ENCODE results near the gene CYSLTR1.

CYSLTR1 gene, protein sequence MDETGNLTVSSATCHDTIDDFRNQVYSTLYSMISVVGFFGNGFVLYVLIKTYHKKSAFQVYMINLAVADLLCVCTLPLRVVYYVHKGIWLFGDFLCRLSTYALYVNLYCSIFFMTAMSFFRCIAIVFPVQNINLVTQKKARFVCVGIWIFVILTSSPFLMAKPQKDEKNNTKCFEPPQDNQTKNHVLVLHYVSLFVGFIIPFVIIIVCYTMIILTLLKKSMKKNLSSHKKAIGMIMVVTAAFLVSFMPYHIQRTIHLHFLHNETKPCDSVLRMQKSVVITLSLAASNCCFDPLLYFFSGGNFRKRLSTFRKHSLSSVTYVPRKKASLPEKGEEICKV

DNA sequence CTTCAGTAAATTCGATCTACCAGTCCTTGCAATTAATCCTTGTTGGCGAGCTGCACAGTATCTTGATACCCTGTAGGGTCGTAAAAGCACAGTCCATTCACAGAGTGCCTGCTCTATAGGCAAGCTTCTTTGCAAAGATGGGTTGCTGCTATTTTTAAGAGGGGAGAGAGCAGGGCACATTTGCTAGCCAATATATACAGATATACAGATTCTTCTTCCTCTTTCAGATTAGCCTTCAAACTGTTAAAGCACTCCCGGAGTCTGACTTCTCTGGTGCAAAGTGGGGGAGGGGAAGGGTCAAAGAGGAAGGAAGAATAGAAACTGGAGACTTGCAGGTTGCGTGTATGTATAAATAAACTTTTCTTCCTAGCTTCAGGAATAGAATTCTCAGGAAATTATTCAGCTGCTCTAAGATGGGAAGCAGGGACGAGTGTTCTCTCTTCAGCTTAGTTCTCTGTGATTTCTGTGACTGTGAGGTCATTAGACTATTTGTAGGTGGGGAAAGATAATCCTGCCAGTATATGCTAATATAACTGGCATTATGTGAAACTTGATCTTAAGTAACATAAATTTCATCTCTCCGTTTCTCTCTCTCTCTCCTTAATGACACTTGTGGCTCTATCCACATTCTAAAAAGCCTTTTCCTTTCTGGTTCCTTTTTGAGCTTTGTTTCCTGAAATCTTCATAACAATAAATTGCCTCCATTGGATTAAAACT is at the start of gene CYSLTR1:
Gene CYSLTR1 (minus strand): TSS at position 242 of the 717 bp plus-strand sequence. CDS start 53,865 bp downstream, outside the sequence.
- H3K27ac ChIP-seq: peak within 1 kb of the TSS; percentile 38
- TF ChIP-seq, protein P1, sequence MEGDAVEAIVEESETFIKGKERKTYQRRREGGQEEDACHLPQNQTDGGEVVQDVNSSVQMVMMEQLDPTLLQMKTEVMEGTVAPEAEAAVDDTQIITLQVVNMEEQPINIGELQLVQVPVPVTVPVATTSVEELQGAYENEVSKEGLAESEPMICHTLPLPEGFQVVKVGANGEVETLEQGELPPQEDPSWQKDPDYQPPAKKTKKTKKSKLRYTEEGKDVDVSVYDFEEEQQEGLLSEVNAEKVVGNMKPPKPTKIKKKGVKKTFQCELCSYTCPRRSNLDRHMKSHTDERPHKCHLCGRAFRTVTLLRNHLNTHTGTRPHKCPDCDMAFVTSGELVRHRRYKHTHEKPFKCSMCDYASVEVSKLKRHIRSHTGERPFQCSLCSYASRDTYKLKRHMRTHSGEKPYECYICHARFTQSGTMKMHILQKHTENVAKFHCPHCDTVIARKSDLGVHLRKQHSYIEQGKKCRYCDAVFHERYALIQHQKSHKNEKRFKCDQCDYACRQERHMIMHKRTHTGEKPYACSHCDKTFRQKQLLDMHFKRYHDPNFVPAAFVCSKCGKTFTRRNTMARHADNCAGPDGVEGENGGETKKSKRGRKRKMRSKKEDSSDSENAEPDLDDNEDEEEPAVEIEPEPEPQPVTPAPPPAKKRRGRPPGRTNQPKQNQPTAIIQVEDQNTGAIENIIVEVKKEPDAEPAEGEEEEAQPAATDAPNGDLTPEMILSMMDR (conservative IDR thresholded peaks at IDR 0.05): no peak

DNA sequence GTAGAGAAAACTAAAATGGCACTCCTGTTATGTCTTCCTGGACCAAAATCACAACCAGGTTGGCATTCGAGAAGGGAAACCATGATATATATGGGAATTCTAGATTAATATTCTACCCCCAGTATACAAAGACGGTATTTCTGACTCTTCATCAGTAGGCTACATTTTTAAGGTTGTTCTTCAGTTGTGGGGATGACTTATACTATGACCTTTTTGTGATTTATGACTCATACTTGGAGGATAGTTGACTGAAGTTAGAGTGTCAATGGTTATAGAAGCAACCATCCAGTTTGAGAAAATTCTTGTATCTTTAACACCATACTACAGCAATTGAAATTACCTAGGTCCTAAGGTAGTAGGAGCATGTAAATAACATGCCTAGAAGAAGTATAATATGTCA is 49.8 kb upstream of the CYSLTR1 start:
- H3K27ac ChIP-seq: no peak overlapping the region
- TF ChIP-seq, protein P1 (conservative IDR thresholded peaks at IDR 0.05): no peak

DNA sequence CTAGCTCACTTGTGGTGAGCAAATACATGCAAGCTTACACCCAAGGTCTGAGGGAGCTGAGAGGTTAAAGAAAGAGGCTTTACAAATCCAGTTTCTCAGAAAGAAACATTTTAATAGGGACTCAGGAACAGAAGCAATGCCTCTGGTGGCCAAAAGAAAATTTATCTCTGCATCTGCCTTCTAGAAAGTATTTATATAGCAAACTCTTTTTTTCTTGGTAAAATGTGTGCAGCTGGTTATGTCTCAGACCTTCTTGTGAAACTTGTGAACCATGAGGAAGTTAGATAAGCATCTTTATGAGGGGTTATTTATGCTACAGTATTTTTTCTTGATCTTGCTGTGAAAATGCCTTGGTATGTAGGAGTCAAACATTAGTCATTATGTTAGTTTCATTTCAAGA is 48.5 kb upstream of the CYSLTR1 start:
- TF ChIP-seq, protein P1 (conservative IDR thresholded peaks at IDR 0.05): peak; percentile 53
- H3K27ac ChIP-seq: peak overlapping the region; percentile 31; the same call in 1 of the 2 replicates

DNA sequence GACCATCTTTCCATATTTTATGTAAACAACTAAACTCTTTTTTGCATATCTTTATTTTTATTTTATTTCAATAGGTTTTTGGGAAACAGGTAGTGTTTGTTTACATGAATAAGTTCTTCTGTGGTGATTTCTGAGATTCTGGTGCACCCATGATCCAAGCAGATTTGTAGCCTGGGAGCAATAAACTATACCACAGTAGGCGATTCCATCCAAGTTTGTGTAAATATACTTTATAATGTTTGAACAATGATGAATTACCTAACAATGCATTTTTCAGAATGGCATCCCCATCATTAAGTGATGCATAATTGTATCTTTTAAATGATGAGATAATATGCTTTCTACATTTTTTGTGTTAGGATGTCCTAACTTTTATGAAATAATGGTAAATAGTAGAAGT is 39.2 kb upstream of the CYSLTR1 start:
- TF ChIP-seq, protein P1 (conservative IDR thresholded peaks at IDR 0.05): no peak
- no peak overlapping the region for H3K27ac ChIP-seq

DNA sequence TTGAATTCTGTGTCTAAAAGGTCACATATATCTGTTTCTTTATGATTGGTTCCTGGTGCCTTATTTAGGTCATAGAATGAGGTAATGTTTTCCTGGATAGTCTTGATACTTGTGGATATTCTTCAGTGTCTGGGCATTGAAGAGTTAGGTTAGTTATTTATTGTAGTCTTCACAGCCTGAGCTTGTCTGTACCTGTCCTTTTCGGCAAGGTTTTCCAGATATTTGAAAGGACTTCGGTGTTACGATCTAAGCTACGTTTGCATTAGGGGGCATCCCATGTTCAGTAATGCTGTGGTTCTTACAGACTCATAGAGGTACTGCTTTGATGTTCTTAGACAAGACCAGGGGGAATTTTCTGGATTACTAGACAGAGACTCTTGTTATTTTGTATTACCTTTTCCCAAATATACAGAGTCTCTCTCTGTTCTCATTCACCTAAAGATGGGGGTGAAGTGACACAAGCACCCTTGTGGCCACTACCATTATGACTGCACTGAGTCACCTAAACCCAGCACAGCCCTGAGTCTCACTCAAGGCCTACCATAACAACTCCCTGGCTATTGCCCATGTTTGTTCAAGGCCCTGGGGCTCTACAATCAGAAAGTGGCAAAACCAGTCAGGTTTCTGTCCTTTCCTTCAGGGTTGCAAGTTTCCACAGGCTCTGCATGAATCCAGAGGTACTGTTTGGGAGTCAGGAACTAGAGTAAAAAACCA is 30.1 kb upstream of the CYSLTR1 start:
- no peak overlapping the region for H3K27ac ChIP-seq
- TF ChIP-seq, protein P1 (conservative IDR thresholded peaks at IDR 0.05): no peak

DNA sequence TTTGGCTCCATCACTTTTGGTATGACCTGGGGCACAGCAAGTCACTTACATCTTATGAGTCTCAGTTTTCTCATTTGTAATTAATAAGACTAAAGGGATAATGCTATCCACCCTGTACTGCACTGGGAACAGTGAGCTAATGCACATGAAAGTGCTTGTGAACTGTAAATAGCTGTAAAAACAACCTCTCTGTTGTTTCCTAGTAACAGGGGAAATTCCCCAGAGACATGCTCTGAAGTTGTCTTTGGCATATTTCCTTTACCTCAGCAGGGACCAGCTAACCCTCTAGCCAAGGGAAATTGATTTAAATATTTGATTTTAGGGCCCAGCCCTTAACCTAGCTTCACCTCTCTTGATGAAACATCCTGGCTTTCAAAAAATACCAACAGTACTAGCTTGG is 6.1 kb upstream of the CYSLTR1 start:
- TF ChIP-seq, protein P1 (conservative IDR thresholded peaks at IDR 0.05): no peak
- H3K27ac ChIP-seq: peak overlapping the region; percentile 73

DNA sequence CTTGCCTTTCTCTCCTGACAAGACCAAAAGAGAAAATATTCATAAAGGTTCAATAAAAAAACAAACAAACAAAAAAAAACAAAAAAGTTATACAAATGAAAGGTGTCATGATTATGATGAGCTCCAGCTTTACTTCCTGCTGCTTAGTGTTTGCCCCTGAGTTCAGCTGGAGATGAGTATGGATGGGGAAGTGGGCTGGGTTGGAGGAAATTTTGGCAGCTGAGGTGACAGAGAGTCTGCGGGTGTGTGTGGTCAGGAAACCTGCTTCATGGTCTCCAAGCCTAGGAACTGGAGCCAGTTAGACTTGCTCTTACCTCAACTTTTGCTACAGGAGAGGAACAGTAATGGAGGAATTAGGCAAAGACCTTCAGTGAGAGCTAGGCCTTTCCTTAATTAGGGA is 4.3 kb upstream of the CYSLTR1 start:
- TF ChIP-seq, protein P1 (conservative IDR thresholded peaks at IDR 0.05): no peak
- peak overlapping the region; percentile 73 for H3K27ac ChIP-seq

All from VCaP (cell line).